ENCODE measurements around the gene CD82.

Gene CD82

DNA sequence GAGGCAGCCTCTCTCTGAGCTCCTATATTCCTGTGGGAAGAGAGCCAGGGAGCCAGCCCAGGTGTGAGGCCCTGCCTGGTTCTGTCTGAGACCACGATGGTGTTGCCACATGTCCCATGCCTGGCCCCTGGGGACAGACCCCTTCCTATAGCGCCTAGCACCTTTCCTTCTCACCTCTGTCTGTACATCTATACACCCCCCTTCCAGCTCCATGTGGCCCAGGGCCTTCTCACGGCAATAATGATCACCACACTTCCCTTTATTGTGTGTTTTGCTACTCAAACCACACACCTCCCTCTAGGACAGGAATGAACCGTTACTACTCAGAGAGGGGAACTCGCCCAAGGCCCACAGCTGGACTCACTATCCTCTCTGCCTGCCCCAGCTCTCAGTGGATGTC lies 12.8 kb downstream of the CD82 start:
- no peak for DNase-seq

DNA sequence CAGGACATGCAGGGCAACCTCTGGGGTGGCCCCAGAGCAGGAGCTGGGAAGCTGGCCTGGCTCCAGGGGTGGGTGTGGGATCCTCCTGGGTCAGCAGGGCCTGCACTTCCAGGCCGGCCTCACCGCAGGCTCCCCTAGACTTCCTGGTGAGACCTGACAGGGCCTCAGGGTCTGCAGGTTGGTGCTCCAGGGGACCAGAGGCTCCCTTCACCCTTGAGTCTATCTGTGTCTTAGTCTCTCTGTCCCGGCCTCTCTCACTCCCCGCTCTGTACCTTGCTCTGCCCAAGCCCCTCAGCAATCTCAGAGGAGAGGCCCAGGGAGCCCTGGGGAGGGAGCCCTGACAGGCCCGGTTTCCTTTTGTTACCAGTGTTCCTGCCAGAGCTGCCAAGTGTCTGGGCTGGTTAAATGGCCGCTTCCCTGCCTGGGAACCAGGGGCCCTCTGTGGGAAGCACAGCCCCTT lies 13.9 kb downstream of the CD82 start:
- DNase-seq = no peak

GRCh38 chr11:44580701-44581100 lies 15.2 kb downstream of the CD82 start:
- DNase-seq = no peak

GRCh38 chr11:44581246-44581645 lies 15.8 kb downstream of the CD82 start:
- no peak for DNase-seq

GRCh38 chr11:44582641-44583352 lies 17.3 kb downstream of the CD82 start:
- DNase-seq = no peak

GRCh38 chr11:44583353-44583669 lies 17.8 kb downstream of the CD82 start:
- no peak for DNase-seq

DNA sequence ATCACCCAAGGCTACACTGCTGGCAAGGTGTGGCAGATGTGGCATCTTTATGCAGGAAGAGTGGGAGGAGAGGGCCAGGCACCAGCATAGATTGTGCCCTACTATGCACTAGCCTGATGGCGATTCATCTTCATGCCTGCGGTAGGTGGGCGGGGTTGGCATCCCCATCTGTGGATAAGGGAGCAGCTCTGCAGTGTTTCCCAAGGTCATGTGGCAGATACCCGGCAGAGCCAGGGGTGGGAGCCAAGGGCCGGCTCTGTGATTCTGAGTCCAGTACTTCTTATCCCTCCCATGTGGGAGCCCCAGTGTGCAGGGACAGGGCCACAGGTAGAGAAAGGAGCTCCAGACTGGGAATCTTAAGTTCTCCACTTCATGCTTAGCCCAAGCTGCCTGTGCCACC lies 20.0 kb downstream of the CD82 start:
- no peak for DNase-seq

DNA sequence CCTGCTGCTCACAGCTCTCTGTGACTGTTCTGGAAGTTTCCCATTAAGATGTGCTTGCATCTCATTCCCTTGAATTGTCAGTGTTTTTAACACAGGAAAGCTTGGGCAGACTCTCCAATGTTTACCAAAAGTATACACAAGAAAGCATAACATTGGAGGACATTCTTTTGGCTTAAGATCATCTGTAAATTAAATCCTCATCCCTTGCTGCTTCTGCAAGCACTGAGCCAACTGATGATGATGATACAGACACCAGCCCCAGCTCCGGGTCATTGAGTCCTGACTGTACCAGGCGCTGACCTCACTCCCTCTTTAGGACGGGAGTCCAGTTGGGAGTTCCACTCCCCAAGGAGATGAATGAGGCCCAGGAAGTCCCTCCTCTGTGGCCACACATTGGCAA lies 23.8 kb downstream of the CD82 start:
- no peak for DNase-seq

DNA sequence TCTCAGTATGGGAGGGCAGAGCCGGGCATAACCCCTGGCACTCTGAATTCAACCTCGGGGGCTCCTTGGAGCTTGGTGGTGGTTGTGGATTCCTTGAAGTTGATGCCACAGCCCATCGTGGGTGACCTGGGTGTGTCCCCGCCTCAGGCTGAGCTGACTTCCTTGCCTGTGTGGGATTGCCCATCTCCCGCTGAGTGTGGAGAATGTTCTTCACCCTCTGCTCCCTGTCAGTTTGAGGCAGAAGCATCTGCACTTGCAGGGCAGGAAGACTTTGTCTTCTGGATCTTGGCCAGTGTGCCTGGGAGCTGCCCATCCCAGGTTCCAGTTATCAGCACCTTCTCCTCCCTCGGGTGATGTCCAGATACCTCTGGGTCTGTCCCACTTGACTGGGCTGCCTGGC lies 25.3 kb downstream of the CD82 start:
- no peak for DNase-seq

- DNase-seq = no peak
These were observed 26.1 kb downstream of the CD82 start for GRCh38 chr11:44591557-44591956.

- DNase-seq = no peak
These were observed 26.9 kb downstream of the CD82 start for GRCh38 chr11:44592125-44592940.

DNA sequence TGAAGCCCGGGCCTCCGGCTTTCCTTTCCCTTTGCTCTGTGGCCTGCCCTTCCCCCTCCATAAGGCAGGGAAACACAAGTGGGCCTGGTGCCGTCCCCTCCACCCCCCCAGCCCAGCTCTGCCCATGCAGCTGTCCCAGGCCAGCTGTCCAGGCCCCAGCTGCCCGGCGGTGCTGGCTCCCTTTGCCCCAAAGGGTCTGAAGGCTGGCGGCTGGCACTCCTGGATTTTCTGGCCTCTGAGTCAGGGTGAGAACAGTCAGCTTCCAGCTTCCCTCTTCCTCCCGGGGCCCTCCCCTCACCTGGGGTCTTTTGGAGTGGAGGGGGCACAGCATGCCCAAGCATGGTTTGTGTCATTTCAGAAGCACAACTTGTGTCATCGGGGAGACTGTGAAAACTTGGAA lies 27.8 kb downstream of the CD82 start:
- no peak for DNase-seq

DNA sequence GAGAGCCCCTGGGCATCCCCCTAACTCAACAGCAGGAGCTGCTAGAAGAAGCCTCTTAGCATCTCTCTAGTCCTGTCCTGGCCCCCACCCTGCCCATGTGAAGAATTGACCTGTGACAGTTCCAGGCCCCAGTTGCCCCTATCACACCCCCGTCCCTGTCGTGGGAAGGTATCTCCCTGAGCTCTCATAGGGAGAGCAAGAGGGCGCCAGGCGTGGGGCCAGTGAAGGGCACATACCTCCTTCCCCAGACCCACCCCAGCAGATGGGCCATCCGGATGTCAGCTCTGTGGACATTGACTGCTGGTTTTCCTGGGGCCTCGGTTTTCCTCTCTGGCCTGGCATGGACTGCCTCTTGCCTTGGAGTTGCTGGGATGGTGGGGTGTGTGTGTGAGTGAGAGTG lies 29.5 kb downstream of the CD82 start:
- no peak for DNase-seq

DNA sequence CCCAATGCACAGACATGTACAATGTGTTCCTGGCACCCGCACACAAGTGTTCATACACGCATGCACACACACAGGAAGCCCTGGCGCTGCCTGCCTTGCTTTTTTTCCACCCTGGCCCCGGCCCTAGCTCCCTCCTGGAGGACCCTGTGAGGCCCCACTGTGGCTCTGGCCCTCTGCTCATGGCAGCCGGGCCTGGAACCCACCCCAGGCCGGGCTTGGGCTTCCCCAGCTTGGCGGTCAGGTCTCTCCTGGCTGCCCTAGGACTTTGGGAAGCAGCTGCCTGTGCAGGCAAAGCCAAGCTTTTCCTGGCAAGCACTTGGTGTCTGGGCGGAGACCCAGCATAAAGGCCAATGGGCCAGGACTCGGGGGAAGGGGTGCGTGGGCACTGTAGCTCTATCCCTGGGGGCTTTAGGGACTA lies 30.5 kb downstream of the CD82 start:
- DNase-seq = no peak

GRCh38 chr11:44596525-44597276 lies 31.2 kb downstream of the CD82 start:
- DNase-seq = no peak

- no peak for DNase-seq
These were observed 32.0 kb downstream of the CD82 start for GRCh38 chr11:44597358-44598012.

- DNase-seq = no peak
These were observed 33.4 kb downstream of the CD82 start for GRCh38 chr11:44598831-44599230.

- no peak for DNase-seq
These were observed 34.8 kb downstream of the CD82 start for GRCh38 chr11:44600261-44600660.

GRCh38 chr11:44600839-44601383 lies 35.4 kb downstream of the CD82 start:
- DNase-seq = no peak

GRCh38 chr11:44601471-44602370 lies 36.3 kb downstream of the CD82 start:
- DNase-seq = no peak

GRCh38 chr11:44602891-44603310 lies 37.4 kb downstream of the CD82 start:
- DNase-seq = no peak

DNA sequence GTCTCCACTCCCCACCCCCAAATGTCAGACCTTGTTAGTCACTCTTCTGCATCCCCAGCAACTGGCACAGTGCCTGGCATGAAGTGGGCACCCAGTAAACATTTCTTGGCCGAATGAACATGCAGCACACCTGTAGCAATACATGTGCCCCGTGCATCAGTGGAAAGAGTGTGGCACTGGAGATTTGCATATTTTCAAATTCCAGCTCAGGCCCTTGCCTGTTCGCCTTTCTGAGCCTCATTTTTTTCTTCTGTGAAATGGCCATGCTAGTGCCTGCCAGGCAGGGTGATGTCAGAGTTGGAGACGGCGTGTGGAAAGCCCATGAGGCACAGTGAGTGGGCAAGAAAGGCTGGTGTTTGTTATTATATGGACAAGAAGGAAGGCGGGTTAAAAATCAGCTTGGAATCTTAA lies 38.7 kb downstream of the CD82 start:
- no peak for DNase-seq
